H1 (cell line): ENCODE measurements around the gene ITGB7. TPM values are rescaled to one million over a fixed set of nuclear protein-coding genes. Genes with fewer than 3 reads are reported as not detected.

Experiments used
- CTCF ChIA-PET: fragments of 300-600 bp; sonication (Branson Sonifier 250); formaldehyde crosslinking; loops from one replicate; lab custom pipeline; 2021; ENCODE audit not compliant: partially characterized antibody; lab: Charles Lee
- POLR2A ChIA-PET: fragments of 300-600 bp; sonication (Branson Sonifier 250); formaldehyde crosslinking; loops from one replicate; lab custom pipeline; 2021; ENCODE audit warnings: inconsistent platforms; ENCODE audit not compliant: partially characterized antibody; lab: Charles Lee
- DNase-seq, 2 experiments: peaks; one replicate each; pipeline versions ENCODE4 v3.0.0 to v3.0.0-alpha.2; 2010 to 2022; ENCODE audit warnings: low spot score in 2 of 2, low read depth in 1 of 2, mixed read lengths in 1 of 2
- FAIRE-seq: peaks from 2 replicates; lab custom pipeline; 2011; peaks lifted over from hg19 to GRCh38; lab: Jason Lieb, UNC
- H2AFZ ChIP-seq: 2 replicates; pipeline ENCODE4 v1.8.1; 2012; ENCODE audit warnings: low read length, inconsistent platforms
- H2AK5ac ChIP-seq: 2 replicates; pipeline ENCODE4 v1.6.1; 2013; ENCODE audit warnings: low read depth, low read length
- H2BK120ac ChIP-seq: replicated peaks from 2 replicates; pipeline ENCODE3; 2013; ENCODE audit warnings: low read depth, low read length, inconsistent platforms
- H2BK12ac ChIP-seq: 2 replicates; pipeline ENCODE4 v1.6.1; 2013; ENCODE audit warnings: low read depth, low read length
- H2BK15ac ChIP-seq: 2 replicates; pipeline ENCODE4 v1.6.1; 2013; ENCODE audit warnings: low read length
- H2BK20ac ChIP-seq: 2 replicates; pipeline ENCODE4 v1.6.1; 2013; ENCODE audit warnings: low read length
- H2BK5ac ChIP-seq: 2 replicates; pipeline ENCODE4 v1.6.1; 2013; ENCODE audit warnings: low read depth, low read length
- H3K14ac ChIP-seq: 2 replicates; pipeline ENCODE4 v1.6.1; 2013; ENCODE audit warnings: inconsistent platforms; ENCODE audit not compliant: insufficient read length
- H3K18ac ChIP-seq: 2 replicates; pipeline ENCODE4 v1.6.1; 2013; ENCODE audit warnings: low read length; ENCODE audit errors: extremely low read depth
- H3K23ac ChIP-seq: 2 replicates; pipeline ENCODE4 v1.6.1; 2013; ENCODE audit warnings: inconsistent platforms; ENCODE audit not compliant: insufficient read length
- H3K23me2 ChIP-seq: 2 replicates; pipeline ENCODE4 v1.6.1; 2013; ENCODE audit warnings: low read depth, low read length
- H3K27ac ChIP-seq: 2 replicates; pipeline ENCODE4 v1.6.1; 2011; ENCODE audit warnings: low read depth, low read length, inconsistent platforms
- H3K27me3 ChIP-seq, 4 experiments: replicated peaks in 1 of 4; 1 replicate in 1 of 4; 2 replicates in 3 of 4; pipeline versions ENCODE4 v1.6.1 to v1.8.1; 2011 to 2013; ENCODE audit warnings: low read length in 3 of 4, mild to moderate bottlenecking in 3 of 4, inconsistent platforms in 2 of 4, mixed read lengths in 2 of 4, moderate library complexity in 1 of 4; ENCODE audit not compliant: control insufficient read depth in 3 of 4, insufficient read depth in 3 of 4; ENCODE audit errors: extremely low read depth in 1 of 4
- H3K36me3 ChIP-seq, 4 experiments: 2 replicates each; pipeline versions ENCODE4 v1.6.1 to v1.8.1; 2011 to 2013; ENCODE audit warnings: mild to moderate bottlenecking in 4 of 4, low read length in 3 of 4, moderate library complexity in 2 of 4, control low read depth in 1 of 4, inconsistent platforms in 1 of 4; ENCODE audit not compliant: insufficient read depth in 4 of 4, control insufficient read depth in 2 of 4
- H3K4ac ChIP-seq: replicated peaks from 2 replicates; pipeline ENCODE3; 2013; ENCODE audit warnings: low read length, low read depth, mixed read lengths, inconsistent platforms; ENCODE audit not compliant: insufficient read length
- H3K4me1 ChIP-seq, 4 experiments: replicated peaks in 1 of 4; 1 replicate in 1 of 4; 2 replicates in 3 of 4; pipeline versions ENCODE4 v1.6.1 to v1.8.1; 2011 to 2013; ENCODE audit warnings: low read length in 3 of 4, inconsistent platforms in 2 of 4, mixed read lengths in 1 of 4; ENCODE audit not compliant: insufficient read depth in 4 of 4, control insufficient read depth in 3 of 4
- H3K4me2 ChIP-seq, 2 experiments: 2 replicates each; pipeline versions ENCODE4 v1.6.1 to v1.8.1; 2011 to 2013; ENCODE audit warnings: low read depth in 2 of 2, low read length in 2 of 2, control low read depth in 1 of 2, inconsistent platforms in 1 of 2, mild to moderate bottlenecking in 1 of 2; ENCODE audit not compliant: insufficient read depth in 1 of 2
- H3K4me3 ChIP-seq, 4 experiments: fragments of 200-600, 300-600 bp in 1 of 4; sonication (generic), shearing (Covaris generic), sonication (Bioruptor Twin) in 1 of 4; 2 replicates each; pipeline versions ENCODE4 v1.5.1 to v1.8.1; 2011 to 2016; ENCODE audit warnings: low read length in 4 of 4, low read depth in 3 of 4, control low read depth in 2 of 4, inconsistent platforms in 2 of 4, mild to moderate bottlenecking in 2 of 4, mixed read lengths in 1 of 4, moderate library complexity in 1 of 4; ENCODE audit not compliant: insufficient read depth in 2 of 4; ENCODE audit errors: extremely low read depth in 1 of 4
- H3K56ac ChIP-seq: replicated peaks from 2 replicates; pipeline ENCODE3; 2013; ENCODE audit warnings: low read depth, mild to moderate bottlenecking, mixed read lengths, low read length, inconsistent platforms; ENCODE audit not compliant: insufficient read length
- H3K79me1 ChIP-seq: 2 replicates; pipeline ENCODE4 v1.6.1; 2013; ENCODE audit warnings: low read depth, low read length, control low read depth
- H3K79me2 ChIP-seq, 2 experiments: 2 replicates each; pipeline versions ENCODE4 v1.6.1 to v1.8.1; 2012 to 2013; ENCODE audit warnings: low read length in 2 of 2, mild to moderate bottlenecking in 2 of 2, inconsistent platforms in 1 of 2; ENCODE audit not compliant: insufficient read depth in 2 of 2, control insufficient read depth in 1 of 2
- H3K9ac ChIP-seq, 4 experiments: replicated peaks in 1 of 4; 1 replicate in 1 of 4; 2 replicates in 3 of 4; pipeline versions ENCODE4 v1.6.1 to v1.8.1; 2011 to 2013; ENCODE audit warnings: low read depth in 3 of 4, low read length in 3 of 4, control low read depth in 2 of 4, mild to moderate bottlenecking in 2 of 4, moderate library complexity in 2 of 4, inconsistent platforms in 1 of 4; ENCODE audit errors: extremely low read depth in 1 of 4
- H3K9me3 ChIP-seq, 2 experiments: 2 replicates each; pipeline versions ENCODE4 v1.6.1 to v1.8.1; 2012 to 2013; ENCODE audit warnings: mild to moderate bottlenecking in 2 of 2, moderate library complexity in 2 of 2, control low read depth in 1 of 2, inconsistent platforms in 1 of 2, low read depth in 1 of 2, low read length in 1 of 2, mixed read lengths in 1 of 2; ENCODE audit not compliant: insufficient read depth in 2 of 2
- H4K20me1 ChIP-seq, 2 experiments: replicated peaks in 1 of 2; 2 replicates each; pipeline versions ENCODE3 to v1.8.1; 2011 to 2013; ENCODE audit warnings: inconsistent platforms in 2 of 2, low read length in 2 of 2, mild to moderate bottlenecking in 1 of 2; ENCODE audit not compliant: insufficient read depth in 2 of 2, control insufficient read depth in 1 of 2
- H4K5ac ChIP-seq: 2 replicates; pipeline ENCODE4 v1.6.1; 2013; ENCODE audit warnings: low read length, low read depth, mixed read lengths, inconsistent platforms; ENCODE audit not compliant: insufficient read length
- H4K8ac ChIP-seq: 2 replicates; pipeline ENCODE4 v1.8.0; 2013; ENCODE audit warnings: mild to moderate bottlenecking, moderate library complexity, low read length, inconsistent platforms; ENCODE audit not compliant: insufficient read depth; ENCODE audit errors: extremely low read depth
- H4K91ac ChIP-seq: replicated peaks from 2 replicates; pipeline ENCODE3; 2013; ENCODE audit warnings: low read length, mixed read lengths, inconsistent platforms; ENCODE audit not compliant: insufficient read length
- ATF2 ChIP-seq: IDR thresholded peaks from 2 replicates; pipeline ENCODE4 v1.6.1; 2012; ENCODE audit warnings: low read length, inconsistent platforms
- EZH2 ChIP-seq: fragments of 200-600 bp; sonication (generic); IDR thresholded peaks from 2 replicates; pipeline ENCODE4 v1.7.1; 2012; ENCODE audit warnings: low read depth, mild to moderate bottlenecking, moderate library complexity, low read length, inconsistent platforms; ENCODE audit not compliant: severe bottlenecking
- FOSL1 ChIP-seq: IDR thresholded peaks from 2 replicates; pipeline ENCODE4 v1.6.1; 2011; ENCODE audit warnings: mild to moderate bottlenecking, low read depth, low read length, moderate library complexity; ENCODE audit not compliant: insufficient read depth
- GABPA ChIP-seq: IDR thresholded peaks from 2 replicates; pipeline ENCODE4 v1.6.1; 2011; ENCODE audit warnings: mild to moderate bottlenecking, low read length, moderate library complexity, borderline replicate concordance; ENCODE audit not compliant: insufficient read depth
- KDM5A ChIP-seq: fragments of 200-600 bp; IDR thresholded peaks from 2 replicates; pipeline ENCODE4 v1.7.1; 2012; ENCODE audit warnings: mild to moderate bottlenecking, low read length, inconsistent platforms, mixed read lengths
- MAFK ChIP-seq: IDR thresholded peaks from 2 replicates; pipeline ENCODE4 v1.6.1; 2012; ENCODE audit warnings: low read depth, mild to moderate bottlenecking, improper control_type of control experiment, low read length
- NRF1 ChIP-seq: IDR thresholded peaks from 2 replicates; pipeline ENCODE4 v1.6.1; 2011; ENCODE audit warnings: mild to moderate bottlenecking, low read depth, low read length, improper control_type of control experiment
- POLR2AphosphoS5 ChIP-seq: IDR thresholded peaks from 2 replicates; pipeline ENCODE4 v1.6.1; 2011; ENCODE audit warnings: low read depth, low read length
- RBBP5 ChIP-seq: IDR thresholded peaks from 2 replicates; pipeline ENCODE4 v1.7.1; 2012; ENCODE audit warnings: low read depth, mild to moderate bottlenecking, inconsistent platforms, low read length, moderate library complexity, borderline replicate concordance
- SIN3A ChIP-seq, 2 experiments: IDR thresholded peaks in 1 of 2; conservative IDR thresholded peaks in 1 of 2; 2 replicates each; pipeline ENCODE4 v1.6.1; 2011 to 2012; ENCODE audit warnings: low read length in 2 of 2, improper control_type of control experiment in 1 of 2, low read depth in 1 of 2, mild to moderate bottlenecking in 1 of 2
- WGBS, 2 experiments: shearing (Covaris generic) in 1 of 2; methylation state at CpG; one replicate each; pipeline versions ENCODE4 v1.1.6 to v1.1.7; 2013 to 2015; ENCODE audit warnings: low lambda C conversion rate in 2 of 2, mixed read lengths in 2 of 2, inconsistent platforms in 1 of 2, low coverage in 1 of 2, missing lambda C conversion rate in 1 of 2; ENCODE audit not compliant: insufficient replicate concordance in 2 of 2, insufficient coverage in 1 of 2, insufficient read length in 1 of 2; ENCODE audit errors: extremely low coverage in 1 of 2, missing lambda C conversion rate in 1 of 2; 5-methylcytosine and 5-hydroxymethylcytosine counted together
- polyA plus RNA-seq, 7 experiments: library from polyadenylated mRNA; depleted of rRNA in 3 of 7; stranded (reverse) in 5 of 7; unstranded in 2 of 7; fragments of >200 nt in 5 of 7; fragments of 200-250 nt in 2 of 7; gene quantifications; 1 replicate in 5 of 7; 2 replicates in 1 of 7; 4 replicates in 1 of 7; pipeline versions ENCODE4 v1.2.1 to v1.2.3, GENCODE V29; 2011 to 2013; ENCODE audit warnings: missing spikeins in 2 of 7, mixed read lengths in 2 of 7
- total RNA-seq: library from RNA; stranded (reverse); fragmentation: NEBNext Ultra II Directional; extraction: Animal tissue kit (Norgen Biotek cat#: 25700); gene quantifications from 2 replicates; pipeline ENCODE4 v1.2.1, GENCODE V29; 2021

ITGB7 gene
- total and polyA plus RNA-seq, 2 of the 8 experiments (the other 6 are each of a cell fraction or from before 2014, with no cell fraction given): 0.35 to 0.54 TPM

DNA sequence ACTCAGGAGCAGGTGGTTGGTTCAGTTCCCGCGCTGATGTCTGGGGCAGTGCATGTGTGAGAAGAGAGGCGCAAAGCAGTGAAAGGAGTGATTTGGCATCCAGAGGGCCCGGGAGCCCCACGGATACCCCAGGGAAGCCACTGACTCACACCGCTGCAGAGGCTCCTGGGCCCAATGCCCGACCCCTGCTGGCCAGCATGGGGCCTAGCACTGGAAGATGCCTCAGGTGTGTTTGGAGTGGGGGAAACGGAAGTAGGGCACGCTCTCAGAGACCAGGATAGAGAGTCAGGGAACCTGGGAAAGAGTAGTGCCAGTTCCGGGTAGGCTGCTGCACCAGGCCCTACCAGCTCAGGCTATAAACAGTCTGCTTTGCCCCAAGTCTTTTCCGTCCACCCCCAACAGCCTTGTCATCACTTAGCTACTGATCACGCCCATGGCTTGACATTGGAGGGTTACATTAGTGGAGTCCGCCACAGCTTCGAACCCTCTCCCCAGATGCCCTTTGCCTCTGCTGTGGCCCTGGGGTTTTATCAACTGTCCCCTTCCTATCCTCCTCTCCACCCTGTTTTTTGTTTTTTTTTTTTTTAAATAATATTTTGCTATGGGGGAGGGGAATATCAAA lies 16.8 kb downstream of the ITGB7 start:
- Histone ChIP-seq H3K79me1 (no peaks in the 10 kb centered on the region; the same call in 1 of the 2 replicates), H2BK12ac (no peak overlapping the region), H2AK5ac (no peak overlapping the region), H3K4me2 (peak overlapping the region in 1 of 2 experiments; percentile 22; a peak in 2 of 4 replicates), H4K5ac (no peak overlapping the region), H3K9ac (no peak overlapping the region; a peak in 1 of 7 replicates), H3K4ac (no peak overlapping the region), H3K27ac (no peak overlapping the region), H2AFZ (no peak overlapping the region), H3K79me2 (no peaks in the 10 kb centered on the region), H3K4me1 (peaks cover 0 to 6% (median 3%) of the 10 kb centered on the region in 4 experiments; a peak in 4 of 7 replicates), H2BK15ac (no peak overlapping the region), H3K18ac (no peak overlapping the region), H4K8ac (no peak overlapping the region), H4K20me1 (peaks cover 2 to 13% of the 10 kb centered on the region in 2 experiments), H3K9me3 (no peaks in the 10 kb centered on the region), H2BK5ac (no peak overlapping the region), H3K14ac (no peak overlapping the region), H3K27me3 (peaks cover 0 to 8% (median 3%) of the 10 kb centered on the region in 4 experiments; a peak in 4 of 7 replicates), H3K23me2 (no peaks in the 10 kb centered on the region), H3K36me3 (peaks cover 8 to 31% (median 21%) of the 10 kb centered on the region in 4 experiments; a peak in 7 of 8 replicates), H4K91ac (no peak overlapping the region), H3K4me3 (no peak overlapping the region), H2BK20ac (no peak overlapping the region), H3K56ac (no peak overlapping the region), H3K23ac (no peak overlapping the region), H2BK120ac (no peak overlapping the region)
- DNase-seq (peak in 1 of 2 experiments; percentile 81), FAIRE-seq (no peak)
- ChIA-PET POLR2A (interaction anchor here (0.9 to 2.8 kb wide), 5 partner anchors 8 to 100 kb away, joined by 3 to 13 read pairs (median 6); partner anchors contain the start of genes CSAD and ZNF740), CTCF (interaction anchor here (0.6 to 11.1 kb wide), 20 partner anchors 9 to 191 kb away, joined by 3 to 164 read pairs (median 6); partner anchors contain the start of genes CSAD, ITGB7, PFDN5 and SOAT2)
- WGBS, 2 experiments: 47% methylated on average over 14 of the region's 14 CpGs; no CpG with 5 or more reads in 1 of the 2 experiments
- TF ChIP-seq SIN3A (conservative IDR thresholded peaks at IDR 0.05 in 1 of 2, IDR thresholded peaks at IDR 0.05 in 1 of 2; ENCODE audit: low read depth in 1 of 2, low read length in 2 of 2) (no peak; a peak in 1 of 4 replicates), MAFK (no peak), RBBP5 (no peak), KDM5A (no peak), POLR2AphosphoS5 (no peak), NRF1 (no peak), GABPA (peak; percentile 45; the same call in 1 of the 2 replicates), FOSL1 (no peak), ATF2 (no peak), EZH2 (no peak)
